Lower lobe of right lung (tissue), 2 donors: ENCODE data around the gene PRM1. TPM values are rescaled to one million over a fixed set of nuclear protein-coding genes. Genes with fewer than 3 reads are reported as not detected.

Source experiments
- ATAC-seq, 2 donors: fragments of 200-7000 bp; cut with Tn5 transposase; one replicate each; pipeline ENCODE4 v1.9.1; 2020 to 2022; ENCODE audit warnings: mild to moderate bottlenecking in 2 of 2, moderate library complexity in 2 of 2
- DNase-seq: peaks from one replicate; pipeline ENCODE4 v3.0.0-alpha.2; 2020
- H3K27ac ChIP-seq: fragments of 200-600 bp; one replicate; pipeline ENCODE4 v1.8.0; 2022
- H3K27me3 ChIP-seq: fragments of 200-600 bp; one replicate; pipeline ENCODE4 v1.8.0; 2022; ENCODE audit warnings: low read depth
- H3K36me3 ChIP-seq: fragments of 200-600 bp; one replicate; pipeline ENCODE4 v1.8.0; 2022; ENCODE audit warnings: mild to moderate bottlenecking
- H3K4me1 ChIP-seq: fragments of 200-600 bp; one replicate; pipeline ENCODE4 v1.8.0; 2022
- H3K4me3 ChIP-seq: fragments of 200-600 bp; one replicate; pipeline ENCODE4 v1.8.0; 2022; ENCODE audit warnings: mild to moderate bottlenecking
- H3K9me3 ChIP-seq: fragments of 200-600 bp; one replicate; pipeline ENCODE4 v1.8.0; 2022
- CTCF ChIP-seq: fragments of 200-600 bp; IDR thresholded peaks from one replicate; pipeline ENCODE4 v1.8.0; 2022; ENCODE audit warnings: antibody characterized with exemption, mild to moderate bottlenecking
- intact Hi-C: fragments of 100-400 bp; cut with DNase I; formaldehyde crosslinking; loops from one replicate; pipeline ENCODE4 v1.11.0; 2022
- total RNA-seq: library from RNA; stranded (reverse); fragmentation: NEBNext Ultra II Directional; extraction: Animal tissue kit (Norgen Biotek cat#: 25700); gene quantifications from one replicate; pipeline ENCODE4 v1.2.1, GENCODE V29; 2021
- donor health status: DM: no; HTN: yes; CAD: no; lungs with severe emphysema.

Gene PRM1
- total RNA-seq, 1 donor from 2014 or later, result not detected

- DNase-seq (no peak), ATAC-seq (peak in 1 of 2 donors; percentile 32)
- Histone ChIP-seq H3K36me3 (no peaks in the 10 kb centered on the region), H3K4me3 (no peak overlapping the region), H3K4me1 (peaks cover 23% of the 10 kb centered on the region), H3K27ac (peak overlapping the region; percentile 51), H3K27me3 (no peaks in the 10 kb centered on the region), H3K9me3 (no peaks in the 10 kb centered on the region)
- no peak for TF ChIP-seq CTCF
- intact Hi-C loops, result no loop called here
These were observed 46.4 kb upstream of the PRM1 start for GRCh38 chr16:11327277-11328171.

DNA sequence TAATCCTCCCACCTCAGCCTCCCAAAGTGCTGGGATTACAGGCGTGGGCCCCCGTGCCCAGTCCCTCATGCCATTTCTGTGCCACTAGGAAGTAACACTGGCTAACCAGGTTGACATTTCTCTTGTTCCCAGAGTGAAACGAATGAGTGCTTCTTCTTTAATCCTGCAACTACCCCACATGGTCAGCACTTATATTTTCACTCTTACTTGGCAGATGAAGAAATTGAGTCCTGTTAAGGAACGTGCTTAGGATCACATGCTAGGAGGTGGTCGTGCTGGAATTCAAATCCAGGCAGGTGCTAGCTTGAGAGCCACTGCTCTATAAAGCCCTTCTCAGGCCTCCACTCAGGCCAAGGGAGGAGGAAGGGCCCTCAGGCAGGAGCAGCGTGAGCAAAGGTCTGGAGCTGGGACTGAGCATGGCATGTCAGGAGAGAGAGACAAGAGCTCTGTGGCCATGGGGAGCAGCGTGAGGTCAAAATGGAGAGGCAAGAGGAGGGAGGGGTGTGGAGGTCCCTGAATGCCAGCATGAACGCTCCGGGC lies 45.7 kb upstream of the PRM1 start:
- no peak overlapping the region for H3K27ac ChIP-seq
- intact Hi-C loops, result no loop called here
- H3K36me3 ChIP-seq, result no peaks in the 10 kb centered on the region
- TF ChIP-seq CTCF, result no peak
- no peak overlapping the region for H3K4me3 ChIP-seq
- H3K4me1 ChIP-seq, result peaks cover 23% of the 10 kb centered on the region
- ATAC-seq (no peak), DNase-seq (no peak)
- H3K27me3 ChIP-seq, result no peaks in the 10 kb centered on the region
- no peaks in the 10 kb centered on the region for H3K9me3 ChIP-seq

DNA sequence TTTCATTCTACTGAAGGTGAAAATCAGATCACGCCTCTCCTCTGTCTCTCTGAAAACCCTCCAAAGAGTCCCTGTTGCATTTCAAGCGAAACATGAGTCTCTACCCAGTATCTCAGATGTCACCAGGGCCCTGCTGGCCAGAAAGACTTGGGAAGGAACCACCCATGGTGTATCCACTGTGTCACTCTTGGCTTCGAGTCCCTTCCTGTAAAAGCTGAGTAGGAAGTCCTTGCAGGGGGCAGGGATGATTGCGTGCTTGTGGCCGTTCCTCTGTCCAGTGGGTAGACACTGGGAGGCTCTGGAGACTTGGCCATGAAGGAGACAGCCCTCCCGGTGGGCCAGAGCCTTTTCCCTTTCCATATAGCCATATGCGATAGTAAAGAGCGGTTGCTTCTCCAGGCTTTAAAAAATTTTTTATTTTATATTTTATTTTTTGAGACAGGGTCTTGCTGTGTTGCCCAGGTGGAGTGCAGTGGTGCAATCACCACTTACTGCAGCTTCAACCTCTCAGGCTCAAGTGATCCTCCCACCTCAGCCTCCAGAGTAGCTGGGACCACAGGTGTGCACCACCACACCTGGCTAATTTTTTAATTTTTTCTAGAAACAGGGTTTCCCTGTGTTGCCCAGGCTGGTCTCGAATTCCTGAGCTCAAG lies 45.1 kb upstream of the PRM1 start:
- no peak for TF ChIP-seq CTCF
- Histone ChIP-seq H3K9me3 (no peaks in the 10 kb centered on the region), H3K27ac (no peak overlapping the region), H3K4me1 (peaks cover 23% of the 10 kb centered on the region), H3K27me3 (no peaks in the 10 kb centered on the region), H3K4me3 (no peak overlapping the region), H3K36me3 (no peaks in the 10 kb centered on the region)
- DNase-seq (no peak), ATAC-seq (peak in 1 of 2 donors; percentile 40)
- intact Hi-C loops, result no loop called here

DNA sequence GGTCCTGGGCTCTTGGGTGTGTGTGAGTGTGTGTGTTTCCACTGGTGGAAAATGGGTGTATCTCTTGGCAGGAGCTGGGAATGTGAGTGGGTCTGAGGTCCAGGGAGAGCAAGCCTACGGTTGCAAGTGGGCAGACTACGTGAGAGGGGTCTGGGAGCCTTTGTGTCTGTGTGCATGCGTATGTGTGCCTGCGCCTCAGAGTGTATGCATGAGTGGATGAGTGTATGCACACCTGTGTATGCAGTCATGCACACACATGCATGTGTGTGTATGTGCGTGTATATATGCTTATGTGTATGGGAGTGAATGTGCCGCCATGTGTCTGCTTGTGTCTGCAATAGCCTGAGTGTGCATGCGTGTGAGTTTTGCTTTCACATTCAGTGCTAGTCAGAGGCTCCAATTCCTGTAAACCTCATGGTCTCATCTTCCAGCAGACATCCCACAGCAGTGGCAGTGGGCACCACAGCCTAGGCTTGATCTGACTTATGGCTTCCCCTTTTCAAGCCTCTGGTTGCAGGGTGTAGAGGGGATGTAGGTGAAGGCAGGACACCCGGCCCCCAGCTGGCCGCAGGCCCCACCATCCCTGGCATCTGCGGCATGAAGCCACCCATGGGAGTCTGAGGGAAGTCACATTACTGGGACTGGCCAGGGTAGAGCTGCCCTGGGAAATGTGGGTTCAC lies 44.4 kb upstream of the PRM1 start:
- H3K4me1 ChIP-seq, result peaks cover 23% of the 10 kb centered on the region
- TF ChIP-seq CTCF, result no peak
- no peaks in the 10 kb centered on the region for H3K36me3 ChIP-seq
- ATAC-seq (peak in 1 of 2 donors; percentile 20), DNase-seq (no peak)
- H3K27me3 ChIP-seq, result no peaks in the 10 kb centered on the region
- intact Hi-C loops, result no loop called here
- H3K9me3 ChIP-seq, result no peaks in the 10 kb centered on the region
- no peak overlapping the region for H3K4me3 ChIP-seq
- no peak overlapping the region for H3K27ac ChIP-seq

GRCh38 chr16:11323551-11324336 lies 42.6 kb upstream of the PRM1 start:
- no peak for DNase-seq

More at GRCh38 chr16:11323551-11324336, 42.6 kb upstream of the PRM1 start:
- Histone ChIP-seq H3K27ac (no peak overlapping the region), H3K9me3 (no peaks in the 10 kb centered on the region), H3K4me1 (peaks cover 13% of the 10 kb centered on the region), H3K27me3 (no peaks in the 10 kb centered on the region), H3K4me3 (no peak overlapping the region), H3K36me3 (no peaks in the 10 kb centered on the region)
- TF ChIP-seq CTCF, result no peak
- ATAC-seq, result no peak
- intact Hi-C loops, result no loop called here
